WTC11 (cell line): ENCODE results near the gene NWD2. TPM values are rescaled to one million over a fixed set of nuclear protein-coding genes. Genes with fewer than 3 reads are reported as not detected.
"Not testable (repeated sequence)": the region's sequence is repeated elsewhere in the genome, so short reads cannot be mapped to it uniquely, and the experiment has no call there.

Experiments
- ATAC-seq: fragments of 200-7000 bp; cut with Tn5 transposase; 2 replicates; pipeline ENCODE4 v1.10.0; 2021; ENCODE audit warnings: mild to moderate bottlenecking, moderate library complexity
- CTCF ChIA-PET: fragments of 300-600 bp; sonication (Branson Sonifier 250); formaldehyde crosslinking; loops from one replicate; lab custom pipeline; 2021; ENCODE audit warnings: antibody characterized with exemption; lab: Charles Lee
- POLR2A ChIA-PET: fragments of 350-600 bp; sonication (Branson Sonifier 250); formaldehyde crosslinking; loops from one replicate; lab custom pipeline; 2021; ENCODE audit warnings: antibody characterized with exemption; lab: Charles Lee
- DNase-seq: peaks from one replicate; pipeline ENCODE4 v3.0.0; 2021; ENCODE audit warnings: low spot score
- H3K27ac Mint-ChIP-seq: 2 replicates; pipeline ENCODE4 v1.8.0; 2021; ENCODE audit warnings: mixed read lengths
- H3K27me3 Mint-ChIP-seq: 2 replicates; pipeline ENCODE4 v1.8.0; 2021; ENCODE audit warnings: low read depth, mild to moderate bottlenecking, moderate library complexity, mixed read lengths
- H3K36me3 Mint-ChIP-seq: 2 replicates; pipeline ENCODE4 v1.8.0; 2021; ENCODE audit warnings: mixed read lengths
- H3K4me1 Mint-ChIP-seq: 2 replicates; pipeline ENCODE4 v1.8.0; 2022; ENCODE audit warnings: mixed read lengths
- H3K4me3 Mint-ChIP-seq: 2 replicates; pipeline ENCODE4 v1.8.0; 2021; ENCODE audit warnings: mild to moderate bottlenecking, moderate library complexity, mixed read lengths
- H3K9me3 Mint-ChIP-seq: 2 replicates; pipeline ENCODE4 v1.8.0; 2021; ENCODE audit warnings: mixed read lengths
- CREB1 ChIP-seq: sonication (generic); formaldehyde crosslinking; IDR thresholded peaks from 2 replicates; pipeline ENCODE4 v1.8.0; 2023; ENCODE audit warnings: mild to moderate bottlenecking, missing genetic modification reagents
- EMX1 ChIP-seq: fragments of 250-450 bp; sonication (Bioruptor Pico); IDR thresholded peaks from 2 replicates; pipeline ENCODE4 v1.8.0; 2021; ENCODE audit warnings: mild to moderate bottlenecking
- ESRRA ChIP-seq: sonication (generic); formaldehyde crosslinking; IDR thresholded peaks from 2 replicates; pipeline ENCODE4 v1.8.1; 2022; ENCODE audit warnings: mild to moderate bottlenecking, missing genetic modification reagents, borderline replicate concordance
- ETV6 ChIP-seq: sonication (generic); formaldehyde crosslinking; IDR thresholded peaks from 2 replicates; pipeline ENCODE4 v1.8.1; 2022; ENCODE audit warnings: mild to moderate bottlenecking, missing genetic modification reagents
- NFATC4 ChIP-seq: fragments of 250-450 bp; sonication (Bioruptor Pico); IDR thresholded peaks from 2 replicates; pipeline ENCODE4 v1.9.0; 2021; ENCODE audit warnings: mild to moderate bottlenecking
- RELA ChIP-seq: sonication (generic); formaldehyde crosslinking; IDR thresholded peaks from 2 replicates; pipeline ENCODE4 v1.8.1; 2022; ENCODE audit warnings: missing genetic modification reagents, mild to moderate bottlenecking, borderline replicate concordance
- RORB ChIP-seq: fragments of 250-450 bp; sonication (Bioruptor Pico); IDR thresholded peaks from 2 replicates; pipeline ENCODE4 v1.9.0; 2021; ENCODE audit warnings: mild to moderate bottlenecking
- ZNF121 ChIP-seq: sonication (generic); formaldehyde crosslinking; IDR thresholded peaks from 2 replicates; pipeline ENCODE4 v1.8.0; 2023; ENCODE audit warnings: missing genetic modification reagents
- ZNF423 ChIP-seq: fragments of 250-450 bp; sonication (Bioruptor Pico); IDR thresholded peaks from 2 replicates; pipeline ENCODE4 v2.1.2; 2022; ENCODE audit warnings: mild to moderate bottlenecking, moderate library complexity
- total RNA-seq: library from RNA; stranded (reverse); gene quantifications from 3 replicates; pipeline ENCODE4 v1.2.3, GENCODE V29; 2021
- TF ChIP-seq, protein P1 (sequence below): sonication (generic); formaldehyde crosslinking; IDR thresholded peaks from 2 replicates; pipeline ENCODE4 v1.8.0; 2022; ENCODE audit warnings: mild to moderate bottlenecking, missing genetic modification reagents
- TF ChIP-seq, protein P2 (sequence below): sonication (generic); formaldehyde crosslinking; conservative IDR thresholded peaks from 2 replicates; pipeline ENCODE4 v1.8.1; 2022; ENCODE audit warnings: mild to moderate bottlenecking, missing genetic modification reagents
- TF ChIP-seq, protein P3 (sequence below): sonication (generic); formaldehyde crosslinking; IDR thresholded peaks from 2 replicates; pipeline ENCODE4 v1.8.0; 2023; ENCODE audit warnings: missing genetic modification reagents, mild to moderate bottlenecking, borderline replicate concordance
- TF ChIP-seq, protein P4 (sequence below): sonication (generic); formaldehyde crosslinking; IDR thresholded peaks from 2 replicates; pipeline ENCODE4 v1.8.1; 2023; ENCODE audit warnings: mild to moderate bottlenecking, missing genetic modification reagents, borderline replicate concordance

Gene NWD2
- total RNA-seq, 1 experiment from 2014 or later, result 0.07 TPM

DNA sequence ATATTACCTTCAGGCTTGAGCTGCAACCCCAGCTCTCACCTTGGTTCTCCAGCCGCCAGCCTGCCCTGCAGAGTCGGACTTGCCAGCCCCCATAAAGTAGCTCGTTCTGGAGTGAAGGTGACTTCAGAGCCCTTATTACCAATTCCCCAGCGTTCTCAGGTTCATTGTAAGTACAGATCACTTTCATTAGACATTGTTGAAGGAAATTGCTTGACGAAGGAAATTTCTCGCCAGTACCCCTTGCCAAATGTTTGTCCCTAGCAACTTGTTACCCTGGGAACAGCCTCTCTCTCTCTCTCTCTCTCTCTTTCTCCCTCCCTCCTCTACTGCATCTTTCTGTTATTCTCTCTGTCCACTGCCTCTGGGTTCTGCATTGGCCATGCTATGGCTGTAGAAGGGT lies 153.0 kb downstream of the NWD2 start (continued):
- TF ChIP-seq, protein P1, sequence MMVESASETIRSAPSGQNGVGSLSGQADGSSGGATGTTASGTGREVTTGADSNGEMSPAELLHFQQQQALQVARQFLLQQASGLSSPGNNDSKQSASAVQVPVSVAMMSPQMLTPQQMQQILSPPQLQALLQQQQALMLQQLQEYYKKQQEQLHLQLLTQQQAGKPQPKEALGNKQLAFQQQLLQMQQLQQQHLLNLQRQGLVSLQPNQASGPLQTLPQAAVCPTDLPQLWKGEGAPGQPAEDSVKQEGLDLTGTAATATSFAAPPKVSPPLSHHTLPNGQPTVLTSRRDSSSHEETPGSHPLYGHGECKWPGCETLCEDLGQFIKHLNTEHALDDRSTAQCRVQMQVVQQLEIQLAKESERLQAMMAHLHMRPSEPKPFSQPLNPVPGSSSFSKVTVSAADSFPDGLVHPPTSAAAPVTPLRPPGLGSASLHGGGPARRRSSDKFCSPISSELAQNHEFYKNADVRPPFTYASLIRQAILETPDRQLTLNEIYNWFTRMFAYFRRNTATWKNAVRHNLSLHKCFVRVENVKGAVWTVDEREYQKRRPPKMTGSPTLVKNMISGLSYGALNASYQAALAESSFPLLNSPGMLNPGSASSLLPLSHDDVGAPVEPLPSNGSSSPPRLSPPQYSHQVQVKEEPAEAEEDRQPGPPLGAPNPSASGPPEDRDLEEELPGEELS (CRISPR knock-in tag), result no peak
- TF ChIP-seq ZNF121 (CRISPR knock-in tag) (no peak), RELA (CRISPR knock-in tag) (no peak), NFATC4 (CRISPR knock-in tag) (no peak), ESRRA (no peak), CREB1 (CRISPR knock-in tag) (no peak), ZNF423 (CRISPR knock-in tag) (no peak), RORB (CRISPR knock-in tag) (no peak), EMX1 (CRISPR knock-in tag) (no peak), ETV6 (CRISPR knock-in tag) (no peak)
- TF ChIP-seq, protein P2, sequence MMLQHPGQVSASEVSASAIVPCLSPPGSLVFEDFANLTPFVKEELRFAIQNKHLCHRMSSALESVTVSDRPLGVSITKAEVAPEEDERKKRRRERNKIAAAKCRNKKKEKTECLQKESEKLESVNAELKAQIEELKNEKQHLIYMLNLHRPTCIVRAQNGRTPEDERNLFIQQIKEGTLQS (CRISPR knock-in tag), result no peak
- TF ChIP-seq, protein P3, sequence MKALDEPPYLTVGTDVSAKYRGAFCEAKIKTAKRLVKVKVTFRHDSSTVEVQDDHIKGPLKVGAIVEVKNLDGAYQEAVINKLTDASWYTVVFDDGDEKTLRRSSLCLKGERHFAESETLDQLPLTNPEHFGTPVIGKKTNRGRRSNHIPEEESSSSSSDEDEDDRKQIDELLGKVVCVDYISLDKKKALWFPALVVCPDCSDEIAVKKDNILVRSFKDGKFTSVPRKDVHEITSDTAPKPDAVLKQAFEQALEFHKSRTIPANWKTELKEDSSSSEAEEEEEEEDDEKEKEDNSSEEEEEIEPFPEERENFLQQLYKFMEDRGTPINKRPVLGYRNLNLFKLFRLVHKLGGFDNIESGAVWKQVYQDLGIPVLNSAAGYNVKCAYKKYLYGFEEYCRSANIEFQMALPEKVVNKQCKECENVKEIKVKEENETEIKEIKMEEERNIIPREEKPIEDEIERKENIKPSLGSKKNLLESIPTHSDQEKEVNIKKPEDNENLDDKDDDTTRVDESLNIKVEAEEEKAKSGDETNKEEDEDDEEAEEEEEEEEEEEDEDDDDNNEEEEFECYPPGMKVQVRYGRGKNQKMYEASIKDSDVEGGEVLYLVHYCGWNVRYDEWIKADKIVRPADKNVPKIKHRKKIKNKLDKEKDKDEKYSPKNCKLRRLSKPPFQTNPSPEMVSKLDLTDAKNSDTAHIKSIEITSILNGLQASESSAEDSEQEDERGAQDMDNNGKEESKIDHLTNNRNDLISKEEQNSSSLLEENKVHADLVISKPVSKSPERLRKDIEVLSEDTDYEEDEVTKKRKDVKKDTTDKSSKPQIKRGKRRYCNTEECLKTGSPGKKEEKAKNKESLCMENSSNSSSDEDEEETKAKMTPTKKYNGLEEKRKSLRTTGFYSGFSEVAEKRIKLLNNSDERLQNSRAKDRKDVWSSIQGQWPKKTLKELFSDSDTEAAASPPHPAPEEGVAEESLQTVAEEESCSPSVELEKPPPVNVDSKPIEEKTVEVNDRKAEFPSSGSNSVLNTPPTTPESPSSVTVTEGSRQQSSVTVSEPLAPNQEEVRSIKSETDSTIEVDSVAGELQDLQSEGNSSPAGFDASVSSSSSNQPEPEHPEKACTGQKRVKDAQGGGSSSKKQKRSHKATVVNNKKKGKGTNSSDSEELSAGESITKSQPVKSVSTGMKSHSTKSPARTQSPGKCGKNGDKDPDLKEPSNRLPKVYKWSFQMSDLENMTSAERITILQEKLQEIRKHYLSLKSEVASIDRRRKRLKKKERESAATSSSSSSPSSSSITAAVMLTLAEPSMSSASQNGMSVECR (CRISPR knock-in tag), result no peak

DNA sequence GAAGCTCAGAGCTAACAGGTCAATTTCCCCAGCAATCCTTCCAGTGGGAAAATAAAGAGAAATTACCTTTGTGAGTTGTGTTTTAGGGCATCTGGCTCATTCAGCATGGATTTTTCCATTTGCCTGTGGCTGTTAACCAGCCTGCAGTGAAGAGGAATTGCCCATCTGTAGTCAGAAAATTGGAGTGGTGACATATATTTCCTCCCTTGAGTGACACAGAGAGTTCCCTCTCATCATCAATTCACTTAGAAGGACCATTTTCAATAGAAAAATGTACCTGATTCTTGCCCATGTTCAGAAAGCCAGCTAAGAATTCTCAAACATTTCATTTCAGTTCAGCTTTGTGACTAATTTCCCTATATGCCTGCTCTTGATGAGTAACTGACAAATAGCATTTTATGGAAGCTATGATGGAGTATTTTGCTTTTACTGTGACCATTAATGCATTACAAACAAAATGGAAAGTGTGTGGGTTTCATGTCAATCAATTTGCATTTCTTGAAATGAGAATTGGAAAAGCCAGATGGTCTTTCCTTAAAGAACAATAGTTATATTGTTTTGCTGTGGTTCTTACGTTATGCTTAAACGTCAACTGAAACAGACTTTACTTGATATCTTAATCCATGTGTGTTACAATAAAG lies 155.8 kb downstream of the NWD2 start:
- ChIA-PET POLR2A (no interaction called here), CTCF (interaction anchor here (1.0 to 1.9 kb wide), 2 partner anchors 157 to 402 kb away, joined by 3 to 5 read pairs; no protein-coding TSS in a partner anchor)
- Mint-ChIP-seq H3K9me3 (peaks cover 32% of the 10 kb centered on the region), H3K27ac (no peak overlapping the region), H3K4me3 (no peak overlapping the region), H3K36me3 (peaks cover 7% of the 10 kb centered on the region; the same call in 1 of the 2 replicates), H3K27me3 (no peaks in the 10 kb centered on the region; the same call in 1 of the 2 replicates), H3K4me1 (0 out of 2 replicates have a peak, but pooled peaks cover 4% of the 10 kb centered on the region)
- ATAC-seq, result no peak
- TF ChIP-seq, protein P4, sequence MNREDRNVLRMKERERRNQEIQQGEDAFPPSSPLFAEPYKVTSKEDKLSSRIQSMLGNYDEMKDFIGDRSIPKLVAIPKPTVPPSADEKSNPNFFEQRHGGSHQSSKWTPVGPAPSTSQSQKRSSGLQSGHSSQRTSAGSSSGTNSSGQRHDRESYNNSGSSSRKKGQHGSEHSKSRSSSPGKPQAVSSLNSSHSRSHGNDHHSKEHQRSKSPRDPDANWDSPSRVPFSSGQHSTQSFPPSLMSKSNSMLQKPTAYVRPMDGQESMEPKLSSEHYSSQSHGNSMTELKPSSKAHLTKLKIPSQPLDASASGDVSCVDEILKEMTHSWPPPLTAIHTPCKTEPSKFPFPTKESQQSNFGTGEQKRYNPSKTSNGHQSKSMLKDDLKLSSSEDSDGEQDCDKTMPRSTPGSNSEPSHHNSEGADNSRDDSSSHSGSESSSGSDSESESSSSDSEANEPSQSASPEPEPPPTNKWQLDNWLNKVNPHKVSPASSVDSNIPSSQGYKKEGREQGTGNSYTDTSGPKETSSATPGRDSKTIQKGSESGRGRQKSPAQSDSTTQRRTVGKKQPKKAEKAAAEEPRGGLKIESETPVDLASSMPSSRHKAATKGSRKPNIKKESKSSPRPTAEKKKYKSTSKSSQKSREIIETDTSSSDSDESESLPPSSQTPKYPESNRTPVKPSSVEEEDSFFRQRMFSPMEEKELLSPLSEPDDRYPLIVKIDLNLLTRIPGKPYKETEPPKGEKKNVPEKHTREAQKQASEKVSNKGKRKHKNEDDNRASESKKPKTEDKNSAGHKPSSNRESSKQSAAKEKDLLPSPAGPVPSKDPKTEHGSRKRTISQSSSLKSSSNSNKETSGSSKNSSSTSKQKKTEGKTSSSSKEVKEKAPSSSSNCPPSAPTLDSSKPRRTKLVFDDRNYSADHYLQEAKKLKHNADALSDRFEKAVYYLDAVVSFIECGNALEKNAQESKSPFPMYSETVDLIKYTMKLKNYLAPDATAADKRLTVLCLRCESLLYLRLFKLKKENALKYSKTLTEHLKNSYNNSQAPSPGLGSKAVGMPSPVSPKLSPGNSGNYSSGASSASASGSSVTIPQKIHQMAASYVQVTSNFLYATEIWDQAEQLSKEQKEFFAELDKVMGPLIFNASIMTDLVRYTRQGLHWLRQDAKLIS (CRISPR knock-in tag), result no peak
- DNase-seq, result no peak

DNA sequence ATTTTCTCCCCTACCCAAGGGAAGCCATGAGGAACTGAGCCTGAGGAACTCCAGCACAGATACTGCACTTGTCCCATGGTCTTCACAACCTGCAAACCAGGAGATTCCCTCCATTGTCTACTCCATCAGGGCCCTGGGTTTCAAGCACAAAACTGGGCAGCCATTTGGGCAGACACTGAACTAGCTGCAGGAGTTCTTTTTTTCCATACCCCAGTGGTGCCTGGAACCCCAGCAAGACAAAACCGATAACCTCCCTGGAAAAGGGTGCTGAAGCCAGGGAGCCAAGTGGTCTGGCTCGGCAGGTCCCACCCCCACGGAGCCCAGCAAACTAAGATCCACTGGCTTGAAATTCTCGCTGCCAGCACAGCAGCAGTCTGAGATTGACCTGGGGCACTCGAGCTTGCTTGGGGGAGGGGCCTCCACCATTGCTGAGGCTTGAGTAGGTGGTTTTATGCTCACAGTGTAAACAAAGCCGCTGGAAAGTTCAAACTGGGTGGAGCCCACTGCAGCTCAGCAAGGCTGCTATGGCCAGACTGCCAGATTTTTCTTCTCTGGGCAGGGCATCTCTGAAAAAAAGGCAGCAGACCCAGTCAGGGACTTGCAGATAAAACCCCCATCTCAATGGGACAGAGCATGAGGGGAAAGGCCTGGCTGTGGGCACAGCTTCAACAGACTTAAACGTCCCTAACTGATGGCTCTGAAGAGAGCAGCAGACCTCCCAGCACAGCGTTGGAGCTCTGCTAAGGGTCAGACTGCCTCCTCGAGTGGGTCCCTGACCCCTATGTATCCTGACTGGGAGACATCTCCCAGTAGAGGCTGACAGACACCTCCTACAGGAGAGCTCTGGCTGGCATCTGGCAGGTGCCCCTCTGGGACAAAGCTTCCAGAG lies 163.6 kb downstream of the NWD2 start:
- H3K4me3 Mint-ChIP-seq, DNase-seq, POLR2A ChIA-PET, ATAC-seq, H3K36me3 Mint-ChIP-seq, H3K27me3 Mint-ChIP-seq, H3K27ac Mint-ChIP-seq, H3K4me1 Mint-ChIP-seq: not testable (repeated sequence)
- CTCF ChIA-PET, result interaction anchor here (0.7 to 1.2 kb wide), 2 partner anchors 164 to 245 kb away, joined by 3 read pairs; no protein-coding TSS in a partner anchor
- H3K9me3 Mint-ChIP-seq, result peaks cover 22% of the 10 kb centered on the region

DNA sequence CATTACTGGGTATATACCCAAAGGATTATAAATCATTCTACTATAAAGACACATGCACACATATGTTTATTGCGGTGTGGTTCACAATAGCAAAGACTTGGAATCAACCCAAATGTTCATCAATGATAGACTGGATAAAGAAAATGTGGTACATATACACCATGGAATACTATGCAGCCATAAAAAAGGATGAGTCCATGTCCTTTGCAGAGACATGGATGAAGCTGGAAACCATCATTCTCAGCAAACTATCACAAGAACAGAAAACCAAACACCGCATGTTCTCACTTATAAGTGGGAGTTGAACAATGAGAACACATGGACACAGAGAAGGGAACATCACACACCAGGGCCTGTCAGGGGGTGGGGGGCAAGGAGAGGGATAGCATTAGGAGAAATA lies 169.1 kb downstream of the NWD2 start:
- POLR2A ChIA-PET, H3K27ac Mint-ChIP-seq, CTCF ChIA-PET, H3K4me3 Mint-ChIP-seq, ATAC-seq, H3K27me3 Mint-ChIP-seq, H3K36me3 Mint-ChIP-seq, DNase-seq, H3K4me1 Mint-ChIP-seq: not testable (repeated sequence)
- peaks cover 12% of the 10 kb centered on the region for H3K9me3 Mint-ChIP-seq
